ENCODE results near the gene UQCRC1.

The UQCRC1 gene

DNA sequence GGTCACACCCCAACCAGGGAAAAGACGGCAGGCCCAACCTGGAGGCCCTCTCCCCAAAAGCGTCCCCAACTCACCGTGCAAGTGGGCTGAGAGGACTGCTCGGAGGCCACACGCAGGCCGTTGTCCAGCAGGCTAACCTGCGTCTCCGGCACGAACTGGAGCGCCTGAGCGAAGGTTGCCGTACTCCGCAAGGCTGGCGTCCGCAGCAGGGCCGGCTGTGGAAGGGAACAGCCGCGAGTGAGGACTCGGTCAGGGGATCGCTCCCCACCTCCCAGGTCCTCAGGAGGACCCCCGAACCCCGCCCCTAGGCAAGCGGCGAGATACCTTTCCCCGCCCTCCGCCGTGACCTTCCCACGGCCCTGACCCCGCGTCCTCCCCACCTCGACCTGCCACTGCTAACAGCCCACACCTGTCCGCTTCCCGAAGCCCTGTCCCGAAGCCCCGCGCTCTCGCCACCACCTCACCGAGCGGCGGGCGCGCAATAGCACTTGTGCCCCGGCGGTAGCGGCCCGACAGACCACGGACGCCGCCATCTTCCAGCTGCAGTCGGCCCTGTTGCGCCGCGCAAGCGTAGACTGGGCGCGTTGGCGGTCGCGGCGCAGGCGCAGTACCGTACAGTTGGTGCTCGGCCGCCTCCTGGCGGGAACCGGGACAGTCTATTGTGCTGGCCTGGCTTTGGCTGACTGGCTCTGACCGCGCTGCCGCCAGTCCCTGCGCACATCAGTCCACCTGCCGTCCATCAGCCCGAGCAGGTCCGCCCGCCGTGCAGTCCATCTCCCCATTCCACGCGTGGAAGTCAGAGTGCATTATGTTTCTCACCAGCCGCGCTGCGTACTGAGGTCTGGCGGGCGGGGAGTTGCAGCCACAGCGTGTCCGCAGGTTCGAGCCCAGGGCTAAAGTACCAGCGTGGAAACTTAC, at the start of gene UQCRC1:
Gene UQCRC1, minus strand, starts transcription at position 559 of the 918 bp plus-strand sequence. Its CDS starts 26 bp downstream, at position 533.
- peak; percentile 94 for DNase-seq (ENCODE audit: low spot score)

DNA sequence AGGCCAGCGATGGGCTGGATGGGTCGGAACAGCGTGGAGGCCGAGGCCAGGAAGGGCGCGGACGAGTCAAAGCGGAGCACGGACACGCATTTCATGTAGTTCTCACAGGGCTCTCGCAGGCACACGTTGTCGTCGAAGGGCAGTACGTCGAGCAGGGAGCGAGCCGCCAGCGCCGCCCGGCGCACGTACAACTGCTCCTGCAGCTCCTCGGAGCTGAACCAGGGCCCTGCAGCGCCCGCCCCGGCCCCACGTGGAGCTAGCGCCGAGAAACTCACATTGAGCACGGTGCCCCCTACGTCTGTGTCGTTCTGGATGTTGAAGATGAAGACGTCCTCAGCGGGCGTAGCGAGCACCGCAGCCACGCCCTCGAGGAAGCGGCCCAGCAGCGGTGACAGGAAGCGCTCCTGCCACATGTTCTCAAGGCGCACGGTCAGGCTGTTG, 47.4 kb upstream of the UQCRC1 start:
- DNase-seq (ENCODE audit: low spot score), result no peak

DNA sequence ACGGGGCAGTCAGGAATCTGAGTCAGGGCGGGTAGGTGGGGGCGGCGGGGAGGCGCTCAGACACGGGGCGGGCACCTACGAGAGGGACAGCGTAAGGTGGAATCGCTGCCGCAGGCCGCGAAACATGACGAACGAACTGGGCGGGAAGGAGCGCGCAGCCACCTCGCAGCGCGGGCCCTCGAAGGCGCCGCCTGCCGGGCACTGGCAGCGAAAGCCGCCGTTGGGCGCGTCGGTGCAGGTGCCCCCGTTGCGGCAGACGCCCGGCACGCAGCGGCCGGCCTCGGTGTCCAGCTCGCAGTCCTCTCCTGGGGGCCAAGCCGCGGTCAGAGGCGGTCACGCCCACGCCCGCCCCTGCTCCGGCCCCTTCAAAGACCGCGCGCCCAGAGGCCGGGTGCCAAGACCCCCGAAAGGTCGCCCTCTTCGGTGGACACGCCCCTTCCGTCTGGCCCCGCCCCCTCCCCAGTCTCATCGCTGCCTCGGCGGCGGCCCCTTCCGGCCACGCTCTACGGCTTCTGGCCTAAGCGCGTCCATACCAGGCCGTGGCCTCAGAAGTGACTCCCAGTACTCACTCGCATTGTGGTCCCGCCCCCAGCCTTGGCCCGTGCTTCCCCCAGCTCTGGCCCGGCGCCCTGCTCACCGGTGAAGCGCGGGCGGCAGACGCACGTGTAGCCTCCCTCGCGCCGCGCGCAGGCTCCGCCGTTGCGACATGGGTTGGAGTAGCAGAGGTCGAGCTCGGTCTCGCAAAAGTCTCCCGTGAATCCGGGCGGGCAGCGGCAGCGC, 46.8 kb upstream of the UQCRC1 start:
- DNase-seq (ENCODE audit: low spot score), result peak; percentile 81

DNA sequence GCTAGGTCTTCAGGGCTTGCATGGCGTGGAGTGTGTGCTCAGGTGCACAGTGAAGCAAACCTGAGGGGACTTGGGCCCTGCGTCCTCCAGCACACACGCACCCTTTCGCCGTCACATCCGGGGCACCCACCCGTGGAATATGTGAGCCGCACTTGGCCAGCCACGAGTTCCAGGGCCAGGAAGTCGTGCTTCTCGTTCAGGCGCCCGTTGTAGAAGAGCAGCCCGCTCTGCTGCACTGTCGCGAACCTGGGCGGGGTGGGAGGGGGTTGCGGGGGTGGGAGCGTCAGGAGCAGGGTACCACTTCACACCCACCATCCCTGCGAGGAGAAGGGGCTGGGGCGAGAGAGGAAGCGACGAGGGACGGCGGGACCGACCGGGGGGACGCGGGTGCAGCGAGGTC, 46.2 kb upstream of the UQCRC1 start:
- no peak for DNase-seq (ENCODE audit: low spot score)

GRCh38 chr3:48655063-48655462, 45.6 kb upstream of the UQCRC1 start:
- no peak for DNase-seq (ENCODE audit: low spot score)

DNA sequence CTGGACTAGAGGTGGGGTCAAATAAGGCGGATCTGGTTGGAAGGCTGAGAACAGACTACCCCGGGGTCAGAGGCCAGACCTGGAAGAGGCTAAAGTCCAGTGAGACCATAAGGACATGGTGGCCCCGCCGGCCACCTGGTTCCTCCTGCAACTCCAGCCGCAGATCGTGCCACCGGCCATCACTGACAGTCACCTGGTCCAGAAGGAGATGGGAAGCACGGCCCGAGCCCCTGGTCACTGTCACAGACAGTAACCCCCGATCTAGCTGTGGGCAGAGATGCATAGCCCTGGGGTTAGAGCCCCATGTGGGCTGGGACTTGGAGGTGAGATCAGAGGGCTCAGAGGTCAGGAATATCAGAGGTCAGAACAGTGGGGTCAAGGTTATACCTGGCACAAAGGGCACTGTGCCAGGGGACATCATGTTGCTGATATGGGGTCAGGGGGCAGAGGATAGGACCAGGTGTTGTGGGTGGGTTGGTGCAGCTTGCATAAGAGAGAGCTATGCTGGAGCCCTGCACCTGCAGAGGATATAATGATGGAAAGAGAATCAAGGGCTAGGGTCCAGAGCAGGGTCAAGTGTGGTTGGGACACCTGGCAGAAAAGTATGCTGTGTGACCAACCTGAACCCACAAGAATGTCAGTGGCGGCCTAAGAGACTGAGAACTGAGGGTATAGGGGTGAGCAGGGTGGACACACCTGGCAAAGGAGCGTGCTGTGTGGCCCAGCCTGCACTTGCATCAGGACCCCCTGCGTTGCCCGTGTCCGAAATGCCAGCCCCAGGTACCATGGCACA, 43.7 kb upstream of the UQCRC1 start:
- no peak for DNase-seq (ENCODE audit: low spot score)

- no peak for DNase-seq (ENCODE audit: low spot score)
Observed at GRCh38 chr3:48651771-48652170, 42.3 kb upstream of the UQCRC1 start.

- DNase-seq (ENCODE audit: low spot score), result no peak
Observed at GRCh38 chr3:48650723-48651122, 41.3 kb upstream of the UQCRC1 start.

DNA sequence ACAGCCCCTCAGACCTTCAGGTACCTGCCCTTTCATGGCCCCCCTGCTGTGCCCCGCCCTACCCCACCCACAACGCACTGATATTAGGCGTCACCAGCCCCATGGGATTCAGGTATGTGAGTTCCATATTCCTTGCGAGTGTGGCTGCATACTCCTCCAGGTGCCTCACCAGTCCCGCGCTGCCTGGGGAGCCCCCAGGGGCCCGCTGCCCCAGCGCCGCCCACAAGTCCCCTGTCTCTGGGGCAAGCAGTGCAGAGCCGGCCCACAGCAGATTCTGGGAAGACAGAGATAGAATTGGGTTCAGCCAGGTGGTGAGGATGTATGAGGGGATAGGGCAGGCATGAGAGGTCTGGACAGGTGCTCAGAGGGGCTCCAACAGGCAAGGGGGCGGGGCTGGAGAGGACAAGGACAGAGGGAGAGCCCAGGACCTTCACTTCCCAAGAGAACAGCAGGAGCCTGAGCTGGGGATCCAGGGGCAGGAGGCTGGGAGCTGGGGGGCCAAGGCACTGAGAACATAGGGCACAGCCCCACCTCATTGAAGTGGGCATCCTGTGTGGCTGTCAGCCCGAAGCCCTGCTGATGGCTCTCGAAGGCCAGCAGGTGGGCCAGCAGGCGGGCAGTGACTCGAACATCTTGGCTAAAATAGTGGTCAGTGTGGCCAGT, 38.9 kb upstream of the UQCRC1 start:
- DNase-seq (ENCODE audit: low spot score), result no peak

GRCh38 chr3:48647714-48648113, 38.3 kb upstream of the UQCRC1 start:
- DNase-seq (ENCODE audit: low spot score), result no peak

DNA sequence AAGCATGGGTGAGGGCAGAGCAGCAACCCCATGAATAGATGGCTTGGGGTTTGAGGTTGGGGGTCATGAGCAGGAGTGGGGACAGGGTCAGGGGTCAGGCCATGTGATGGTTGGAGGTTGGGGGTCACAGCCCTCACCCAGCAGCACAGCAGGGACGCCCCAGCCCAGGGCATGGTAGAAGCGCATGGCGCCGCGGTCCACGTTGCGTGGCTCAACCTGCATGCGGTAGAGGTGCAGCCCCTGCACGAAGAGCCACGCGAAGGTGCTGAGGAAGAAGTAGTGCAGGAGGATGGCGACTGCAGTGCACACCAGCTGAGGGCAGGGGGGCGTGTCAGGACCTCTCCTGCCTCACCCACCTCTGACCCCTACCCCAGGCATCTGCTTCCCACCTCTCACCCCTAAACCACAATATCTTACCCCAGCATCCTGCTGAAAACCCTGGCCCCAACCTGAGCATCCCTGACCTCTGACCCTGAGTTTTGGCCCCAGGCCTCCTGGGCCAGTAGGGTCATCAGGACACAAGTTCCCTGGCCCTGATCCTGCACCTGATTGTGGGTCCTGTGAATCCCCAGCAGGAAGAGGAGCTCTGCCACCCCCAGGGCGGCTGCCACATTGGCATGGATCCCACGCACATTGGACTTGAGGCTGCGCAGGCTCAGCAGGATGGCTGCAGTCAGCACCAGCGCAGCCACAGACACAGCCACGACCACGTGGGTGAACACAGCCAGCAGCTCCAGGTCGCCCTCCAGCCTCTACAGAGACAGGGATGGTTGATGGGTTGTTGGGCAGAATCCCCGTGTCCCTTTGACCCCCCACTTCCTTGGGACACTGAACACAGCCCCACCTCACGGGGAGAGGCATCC, 35.7 kb upstream of the UQCRC1 start:
- DNase-seq (ENCODE audit: low spot score), result no peak

GRCh38 chr3:48642605-48643004, 33.2 kb upstream of the UQCRC1 start:
- DNase-seq (ENCODE audit: low spot score), result no peak

GRCh38 chr3:48641396-48641795, 31.9 kb upstream of the UQCRC1 start:
- DNase-seq (ENCODE audit: low spot score), result no peak

- DNase-seq (ENCODE audit: low spot score), result no peak
Observed at GRCh38 chr3:48639944-48640606, 30.6 kb upstream of the UQCRC1 start.

DNA sequence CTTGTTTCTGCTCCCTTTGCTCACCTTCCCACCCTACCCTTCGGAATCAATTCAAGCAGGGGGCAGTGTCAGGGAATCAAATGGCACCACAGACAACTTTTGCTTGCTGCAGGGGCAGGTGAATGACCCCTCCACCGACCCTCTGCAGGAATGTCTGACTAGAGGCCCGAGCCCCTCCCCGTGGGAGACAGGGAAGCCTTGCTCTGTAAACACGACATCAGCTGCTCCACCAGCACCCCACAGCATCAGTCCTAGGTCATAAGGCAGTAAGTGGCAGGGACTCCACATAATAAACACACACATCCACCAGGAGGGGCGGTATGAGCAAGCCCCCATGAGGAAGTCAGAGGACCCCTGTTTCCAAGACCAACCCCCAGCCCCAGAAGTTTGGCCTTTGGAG, 27.9 kb upstream of the UQCRC1 start:
- DNase-seq (ENCODE audit: low spot score), result no peak

DNA sequence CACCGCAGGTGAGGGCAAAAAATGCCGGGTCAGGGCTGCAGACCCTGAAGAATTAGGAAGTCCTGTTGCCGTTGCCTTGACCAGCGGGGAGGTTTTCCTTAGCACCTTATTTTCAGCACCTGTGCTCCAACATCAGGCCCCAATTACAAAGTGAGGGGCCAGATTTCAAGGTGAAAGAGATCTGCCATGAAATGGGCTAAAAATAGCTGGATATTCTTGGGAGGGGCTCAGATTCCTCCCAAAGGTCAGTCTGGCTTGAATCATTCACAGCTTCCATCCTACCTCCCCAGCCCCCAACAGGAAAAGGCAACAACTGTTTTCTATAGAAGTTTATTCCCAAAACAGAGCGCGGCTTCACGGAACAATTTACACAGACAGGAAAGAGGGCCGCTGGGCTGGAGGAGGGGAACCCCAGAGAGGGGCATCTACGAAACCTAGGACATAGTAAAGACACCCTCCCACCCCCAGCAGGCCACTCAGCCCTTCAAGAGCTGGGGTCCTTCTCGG, 26.8 kb upstream of the UQCRC1 start:
- DNase-seq (ENCODE audit: low spot score), result no peak

- DNase-seq (ENCODE audit: low spot score), result peak; percentile 98
Observed at GRCh38 chr3:48635222-48636021, 26.0 kb upstream of the UQCRC1 start, which contains the start of gene SLC26A6. TSS of gene SLC26A6 (minus strand) at chr3:48635461. CDS start at chr3:48635393, 68 bp downstream.

GRCh38 chr3:48634661-48635221, 25.3 kb upstream of the UQCRC1 start:
- no peak for DNase-seq (ENCODE audit: low spot score)

- no peak for DNase-seq (ENCODE audit: low spot score)
Observed at GRCh38 chr3:48633743-48634142, 24.3 kb upstream of the UQCRC1 start.
